Hypothalamus (tissue), 51 donors: Measurements from ENCODE around the gene APOL1.
"Not testable (repeated sequence)": the region's sequence is repeated elsewhere in the genome, so short reads cannot be mapped to it uniquely, and the experiment has no call there.

Experiments used
- DNase-seq, 51 donors: peaks; one replicate each; lab custom pipeline; 2025; lab: John Stamatoyannopoulos, UW

APOL1 gene

DNA sequence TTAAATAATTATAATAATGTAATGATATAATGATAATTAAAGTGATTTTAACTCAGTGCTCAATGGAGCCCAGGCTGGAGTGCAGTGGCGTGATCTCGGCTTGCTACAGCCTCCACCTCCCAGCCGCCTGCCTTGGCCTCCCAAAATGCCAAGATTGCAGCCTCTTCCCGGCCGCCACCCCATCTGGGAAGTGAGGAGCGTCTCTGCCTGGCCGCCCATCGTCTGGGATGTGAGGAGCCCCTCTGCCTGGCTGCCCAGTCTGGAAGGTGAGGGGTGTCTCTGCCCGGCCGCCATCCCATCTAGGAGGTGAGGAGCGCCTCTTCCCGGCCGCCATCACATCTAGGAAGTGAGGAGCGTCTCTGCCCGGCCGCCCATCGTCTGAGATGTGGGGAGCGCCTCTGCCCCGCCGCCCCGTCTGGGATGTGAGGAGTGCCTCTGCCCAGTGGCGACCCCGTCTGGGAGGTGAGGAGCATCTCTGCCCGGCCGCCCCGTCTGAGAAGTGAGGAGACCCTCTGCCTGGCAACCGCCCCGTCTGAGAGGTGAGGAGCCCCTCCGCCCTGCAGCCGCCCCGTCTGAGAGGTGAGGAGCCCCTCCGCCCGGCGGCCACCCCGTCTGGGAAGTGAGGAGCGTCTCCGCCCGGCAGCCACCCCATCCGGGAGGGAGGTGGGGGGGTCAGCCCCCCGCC is 37.6 kb downstream of the APOL1 start:
- not testable (repeated sequence) for DNase-seq

DNA sequence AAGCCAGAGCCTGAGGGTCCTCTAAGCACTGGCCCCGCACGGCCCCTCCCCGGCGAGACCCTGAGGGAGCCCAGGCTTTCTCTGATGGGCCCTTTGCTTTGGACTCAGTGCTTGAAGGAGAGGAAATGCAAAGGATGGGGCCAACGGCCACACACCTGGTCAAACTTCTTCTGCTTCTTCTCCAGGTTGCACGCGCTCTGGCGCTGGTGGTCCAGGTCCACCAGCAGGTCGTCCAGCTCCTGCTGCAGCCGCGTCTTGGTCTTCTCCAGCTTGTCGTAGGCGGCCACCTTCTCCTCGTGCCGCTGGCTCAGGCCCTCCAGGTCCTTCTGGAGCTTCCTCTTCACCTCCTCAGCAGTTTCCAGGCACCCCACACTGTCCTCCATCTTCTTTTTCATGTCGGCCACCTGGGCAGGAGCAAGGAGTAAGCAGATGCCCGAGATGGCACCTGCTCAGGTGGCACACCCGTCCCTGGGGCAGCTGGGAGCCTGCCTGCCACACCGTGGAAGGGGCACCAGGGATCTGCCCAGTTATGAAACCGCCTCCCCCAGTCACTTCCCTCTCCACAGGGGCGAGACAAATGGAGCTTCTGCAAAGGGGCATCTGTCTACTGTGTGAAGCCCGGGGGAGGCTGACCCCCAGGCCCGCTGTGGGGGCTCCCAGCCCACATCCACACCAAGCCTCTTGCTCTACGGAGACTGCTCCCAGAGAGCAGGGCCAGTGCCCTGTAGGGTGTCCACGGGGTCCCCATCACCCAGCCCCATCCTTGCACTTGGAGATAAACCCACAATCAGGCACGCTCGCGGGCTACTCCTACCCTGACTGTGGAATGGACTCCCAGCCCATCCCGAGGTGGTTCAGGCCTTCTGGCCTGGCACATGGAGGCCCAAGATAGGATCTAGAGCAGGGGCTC is 39.2 kb downstream of the APOL1 start:
- DNase-seq = no peak

DNA sequence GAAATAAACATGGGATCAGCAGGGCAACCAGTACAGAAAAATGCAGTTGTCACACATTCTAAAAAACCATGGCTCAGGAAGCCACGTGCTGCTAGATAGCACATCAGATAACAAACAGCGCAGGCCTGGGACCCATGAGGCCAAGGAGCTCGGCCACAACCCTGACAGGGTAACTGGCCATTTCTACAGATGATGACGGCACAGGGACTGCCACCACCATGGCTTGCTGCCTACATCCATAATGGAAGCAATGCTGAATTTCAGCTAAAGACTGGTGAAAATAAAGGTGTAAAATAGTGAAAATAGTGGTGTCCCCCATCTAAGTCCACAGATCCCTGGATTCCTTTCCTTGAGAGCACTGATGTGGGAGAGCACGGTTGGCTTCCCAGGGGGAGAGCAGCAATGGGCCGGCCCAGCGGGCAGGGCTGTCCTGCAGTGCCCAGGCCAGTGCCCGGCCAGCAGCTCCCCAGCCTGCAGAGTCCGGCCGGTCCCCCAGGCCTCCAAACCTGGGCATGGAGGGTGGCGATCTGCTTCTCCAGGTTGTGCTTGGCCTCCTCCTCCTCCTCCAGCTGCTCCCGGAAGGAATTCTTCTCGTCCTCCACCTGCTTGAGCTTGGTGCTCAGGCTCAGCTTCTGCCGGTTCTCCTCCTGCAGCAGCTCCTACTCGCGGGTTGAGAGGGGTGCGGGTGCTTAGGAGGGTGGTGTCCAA is 40.0 kb downstream of the APOL1 start:
- DNase-seq = no peak

DNA sequence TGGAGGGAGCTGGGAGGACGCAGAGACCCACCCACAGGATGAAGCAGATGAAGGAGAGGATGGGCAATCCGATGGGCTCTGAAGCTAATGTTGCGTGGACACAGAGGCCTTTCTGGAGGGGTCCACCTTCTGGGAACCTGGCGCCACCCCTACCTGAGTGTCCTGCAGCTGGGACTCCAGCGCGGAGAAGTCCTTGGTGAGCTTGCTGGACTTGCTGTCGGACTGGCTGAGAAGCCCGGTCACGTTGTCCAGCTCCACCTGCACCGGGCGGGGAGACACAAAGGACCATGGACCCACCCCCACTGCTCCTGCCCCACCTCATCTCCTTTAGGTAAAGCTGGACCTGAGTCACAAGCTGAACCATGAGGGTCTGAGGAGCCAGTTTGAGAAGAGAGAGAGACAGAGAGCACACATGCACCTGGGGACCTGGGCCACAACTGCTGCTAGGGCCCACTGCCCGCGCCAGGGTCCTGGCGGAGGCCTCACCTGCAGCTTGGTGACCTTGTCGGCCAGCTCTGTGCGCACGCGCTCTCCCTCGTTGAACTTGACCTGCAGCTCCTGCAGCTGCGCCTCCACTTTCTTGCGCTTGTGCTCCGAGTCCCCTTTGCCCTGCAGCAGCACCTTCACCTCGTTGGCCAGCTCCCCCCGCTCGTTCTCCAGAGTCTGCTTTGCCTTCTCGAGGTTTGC is 40.8 kb downstream of the APOL1 start:
- DNase-seq = no peak

DNA sequence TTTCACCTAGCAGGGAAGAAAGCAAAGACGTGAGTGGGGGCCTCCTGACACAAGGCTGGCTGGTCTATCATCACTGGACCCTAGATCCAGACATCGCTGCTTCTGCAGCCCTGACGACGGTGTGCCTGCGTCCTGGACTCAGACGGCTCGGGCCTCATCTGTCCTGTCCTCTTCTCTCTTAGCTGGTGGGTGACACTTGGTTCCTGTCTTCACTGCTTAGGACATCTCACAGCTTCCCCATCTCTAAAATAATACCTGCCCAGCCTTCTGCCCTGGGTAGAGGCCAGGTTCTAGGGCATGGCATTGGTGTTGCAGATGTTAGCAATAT is 41.3 kb downstream of the APOL1 start:
- no peak for DNase-seq

DNA sequence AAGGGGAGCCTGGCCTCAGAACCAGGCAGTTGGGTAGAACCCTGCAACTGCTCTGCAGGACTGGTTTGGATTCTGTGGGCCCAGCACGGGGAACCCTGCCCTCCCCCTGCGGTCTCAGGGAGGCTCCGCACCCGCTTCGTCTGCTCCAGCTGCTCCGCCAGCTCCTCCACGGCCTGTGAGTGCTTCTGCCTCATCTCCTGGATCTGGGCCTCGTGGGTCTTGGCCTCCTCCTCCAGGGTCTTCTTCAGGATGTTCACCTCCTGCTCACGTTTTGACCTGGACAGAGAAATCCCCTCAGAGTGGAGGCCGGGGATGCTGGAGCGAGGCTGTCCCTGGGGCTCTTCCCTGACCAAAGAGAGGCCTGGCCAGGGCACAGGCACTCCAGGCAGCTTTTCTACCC is 41.9 kb downstream of the APOL1 start:
- no peak for DNase-seq

DNA sequence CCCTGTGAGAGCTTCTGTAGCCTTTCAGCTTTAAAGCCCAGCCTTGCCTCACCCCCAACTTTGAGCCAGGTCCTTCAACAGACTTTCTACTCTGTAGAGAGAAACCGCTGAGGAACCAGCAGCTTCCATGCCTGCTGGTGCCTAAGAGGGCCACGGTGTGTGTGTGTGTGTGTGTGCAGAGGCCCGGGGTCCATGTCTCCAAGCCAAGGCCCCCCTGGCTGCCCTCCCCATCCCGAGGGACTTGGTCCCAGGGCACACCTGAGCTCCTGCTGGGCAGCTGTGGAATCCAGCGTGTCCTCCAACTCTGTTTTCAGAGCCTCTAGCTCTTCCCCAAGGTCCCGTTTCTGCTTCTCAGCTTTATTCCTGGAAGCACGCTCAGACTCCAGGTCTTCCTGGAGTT is 42.3 kb downstream of the APOL1 start:
- no peak for DNase-seq

DNA sequence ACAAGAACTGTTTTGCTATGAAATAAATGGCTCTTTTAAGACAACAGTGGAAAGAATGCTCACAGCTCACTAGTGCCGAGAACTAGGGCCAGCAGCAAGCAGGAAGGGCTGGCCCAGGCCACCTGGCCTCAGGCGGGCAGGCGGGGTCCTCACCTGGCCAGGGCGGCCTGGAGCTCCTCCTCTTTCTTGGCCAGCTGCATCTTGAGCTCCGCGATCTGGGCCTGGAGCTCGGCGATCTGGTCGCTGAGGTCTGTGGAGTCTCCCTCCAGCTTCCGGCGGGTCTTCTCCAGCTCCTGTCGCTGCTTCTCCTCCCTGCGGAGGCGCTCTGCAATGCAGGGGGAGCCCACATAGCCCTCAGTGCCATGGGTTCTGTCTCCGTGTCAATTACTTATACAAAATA is 43.8 kb downstream of the APOL1 start:
- no peak for DNase-seq

DNA sequence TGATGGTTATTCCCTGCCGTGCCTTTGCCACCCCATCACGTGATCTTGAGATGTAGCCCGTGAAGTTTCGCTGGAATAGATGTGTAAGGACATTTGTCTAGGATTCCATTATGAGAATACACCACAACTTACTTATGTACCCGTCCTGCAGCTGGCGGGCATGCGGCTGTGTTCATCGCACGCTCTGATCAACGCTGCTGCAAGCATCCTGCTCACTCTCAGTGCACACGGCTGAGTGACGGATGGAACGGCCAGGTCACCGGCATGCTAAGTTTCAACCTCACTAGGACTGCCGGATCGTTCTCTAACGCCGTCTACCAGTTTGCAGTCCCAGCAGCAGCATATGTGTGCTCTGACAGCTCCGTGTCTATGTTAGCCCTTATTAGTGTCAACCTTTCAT is 44.6 kb downstream of the APOL1 start:
- no peak for DNase-seq

DNA sequence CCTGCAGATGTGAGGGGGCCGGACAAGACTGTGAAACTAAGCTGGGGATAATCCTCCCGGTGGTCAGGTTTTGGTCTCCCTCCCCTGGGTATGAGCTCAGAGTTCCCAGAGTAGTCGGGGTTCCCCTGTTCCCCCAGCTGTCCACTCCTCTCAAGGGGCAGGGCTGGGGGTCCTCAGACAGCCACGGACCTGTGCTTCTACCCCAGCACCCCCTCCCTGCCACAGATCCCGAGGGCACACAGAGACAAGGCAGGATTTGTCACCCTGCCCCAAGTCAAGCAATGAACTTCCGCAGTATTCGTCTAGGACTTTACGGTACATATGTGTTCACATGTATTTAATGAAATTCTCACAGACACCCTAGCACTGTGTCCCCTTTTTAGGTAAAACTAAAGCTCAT is 45.2 kb downstream of the APOL1 start:
- no peak for DNase-seq

DNA sequence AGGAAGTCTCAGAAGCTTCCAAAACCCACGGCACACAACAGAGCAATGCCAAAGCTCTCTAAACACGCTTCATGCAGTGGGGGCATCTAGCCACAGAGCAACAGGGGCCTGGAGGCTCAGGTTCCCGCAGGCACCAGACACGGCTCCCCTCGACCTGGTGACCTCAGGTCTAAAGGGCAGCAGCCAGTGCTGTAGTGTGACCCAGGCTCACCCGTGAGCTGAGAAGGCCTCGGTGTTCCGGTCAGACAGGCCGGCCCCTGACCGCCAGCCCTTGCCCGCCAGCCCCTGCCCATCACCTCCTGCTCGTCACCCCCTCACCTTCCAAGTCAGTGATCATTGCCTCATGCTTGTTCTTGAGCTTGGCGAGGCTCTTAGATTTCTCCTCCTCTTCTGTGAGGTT is 45.7 kb downstream of the APOL1 start:
- DNase-seq = no peak

DNA sequence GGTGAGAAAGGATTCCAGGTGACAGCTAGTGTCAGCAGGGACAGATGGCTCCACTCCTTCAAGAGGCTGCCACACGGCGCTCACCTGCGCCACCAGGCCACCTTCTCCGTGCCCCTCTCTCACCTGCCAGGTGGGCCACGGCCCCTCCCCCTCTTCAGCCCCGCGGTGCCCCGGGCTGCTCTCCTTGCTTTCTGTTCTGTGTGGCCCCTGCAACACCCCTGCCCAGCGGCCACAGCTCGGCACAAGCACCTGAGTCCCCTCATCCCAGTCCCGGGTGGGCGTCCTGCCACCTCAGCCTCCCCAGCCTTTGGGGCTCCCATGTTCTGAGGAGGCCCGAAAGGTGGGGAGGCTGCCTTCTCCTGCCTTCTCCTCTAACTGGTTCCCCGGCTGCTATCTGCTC is 46.4 kb downstream of the APOL1 start:
- DNase-seq = no peak

DNA sequence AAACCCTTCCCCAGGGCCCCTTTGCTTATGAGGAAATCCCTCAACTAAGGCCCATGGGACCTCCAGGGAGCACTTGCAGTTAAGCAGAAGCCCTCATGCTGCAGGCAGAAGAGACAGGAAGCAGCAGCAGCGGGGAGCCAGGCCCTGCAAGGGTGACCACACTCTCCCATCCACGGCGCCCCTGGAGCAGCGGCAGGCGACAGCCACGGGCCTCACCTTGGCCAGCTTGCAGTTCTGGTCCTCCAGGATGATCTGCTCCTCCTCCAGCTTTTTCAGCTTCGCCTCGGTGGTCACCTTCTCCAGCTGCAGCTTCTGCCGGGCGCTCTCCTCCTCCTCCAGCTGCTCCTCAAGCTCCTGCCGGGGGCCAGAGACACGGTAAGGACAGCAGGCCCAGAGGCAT is 47.0 kb downstream of the APOL1 start:
- no peak for DNase-seq

DNA sequence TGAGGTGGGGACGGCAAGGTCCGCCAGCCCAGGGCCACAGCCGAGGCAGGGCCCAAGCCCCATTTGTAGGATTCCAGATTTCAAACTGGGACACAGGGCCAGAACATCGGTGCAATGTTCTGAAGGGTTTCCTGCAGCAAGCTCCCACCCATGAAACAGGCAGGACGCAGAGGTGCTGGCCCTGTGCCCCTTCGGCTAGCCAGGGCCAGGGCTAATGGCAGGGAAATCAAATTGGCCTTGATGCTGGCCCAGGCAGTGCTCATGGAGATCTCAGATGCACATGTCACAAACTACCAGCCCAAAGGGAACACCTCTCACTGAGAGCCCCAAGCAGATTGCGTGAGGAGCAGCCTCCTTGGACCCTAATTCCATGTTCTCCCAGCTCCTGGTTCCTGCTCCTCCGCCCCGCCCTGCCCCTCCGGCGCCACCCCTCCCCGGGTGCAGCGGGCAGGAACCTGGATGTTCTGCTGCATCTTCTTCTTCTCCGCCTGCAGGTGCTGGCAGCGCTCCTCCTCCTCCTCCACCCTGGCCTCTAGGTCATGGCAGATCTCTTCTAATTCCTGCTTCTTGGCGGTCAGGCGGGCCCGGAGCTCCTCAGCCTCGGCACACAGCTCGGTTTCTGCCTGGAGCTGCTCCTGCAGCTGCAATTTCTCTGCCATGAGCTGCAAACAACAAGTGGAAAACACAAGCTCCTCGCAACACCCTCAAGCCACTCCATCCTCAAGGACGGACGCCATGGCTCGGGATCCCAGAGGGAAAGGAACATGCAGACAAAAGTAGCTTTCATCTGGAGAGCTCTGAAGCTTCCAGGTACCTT is 47.7 kb downstream of the APOL1 start:
- DNase-seq = no peak

DNA sequence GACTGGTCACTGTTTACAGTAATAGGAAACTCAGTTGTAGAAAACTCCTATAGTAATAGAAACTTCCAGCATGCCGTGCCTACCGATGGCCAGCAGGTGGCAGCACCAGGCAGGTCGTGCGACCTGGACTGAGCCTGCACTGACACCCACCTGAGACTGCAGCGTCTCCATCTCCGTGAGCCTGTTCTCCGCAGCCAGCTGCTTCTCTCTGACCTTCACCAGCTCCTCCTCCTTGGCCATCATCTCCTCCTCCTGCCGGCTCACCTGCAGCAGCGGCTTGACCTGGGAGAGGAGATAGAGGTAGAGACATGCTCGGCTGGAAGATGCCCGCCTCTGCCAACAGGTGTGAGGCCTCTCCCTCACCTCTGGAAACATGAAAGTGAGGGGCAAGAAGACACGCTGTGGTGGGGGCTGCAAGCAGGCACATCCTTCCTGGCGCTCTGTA is 48.5 kb downstream of the APOL1 start:
- peak in 41 of 51 donors; percentile 12 to 78 (median 44) for DNase-seq

DNA sequence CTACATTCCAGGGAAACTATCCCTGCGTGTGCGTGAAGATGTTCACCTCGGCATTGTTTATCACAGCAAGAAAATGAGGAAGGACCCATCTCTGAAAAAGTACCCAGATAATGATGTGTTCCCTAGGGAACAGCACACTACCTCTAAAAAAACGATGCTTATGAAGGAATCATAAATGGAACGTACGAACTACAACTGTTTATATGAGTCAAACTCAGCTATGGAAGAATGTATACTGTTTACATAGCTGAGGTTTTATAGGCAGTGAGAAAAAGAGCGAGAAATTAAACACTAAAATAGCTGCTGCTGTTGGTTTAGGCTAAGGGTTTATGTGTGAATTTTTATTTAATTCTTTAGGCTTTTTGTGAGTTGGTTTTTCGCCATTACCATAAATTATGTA is 48.9 kb downstream of the APOL1 start:
- no peak for DNase-seq

DNA sequence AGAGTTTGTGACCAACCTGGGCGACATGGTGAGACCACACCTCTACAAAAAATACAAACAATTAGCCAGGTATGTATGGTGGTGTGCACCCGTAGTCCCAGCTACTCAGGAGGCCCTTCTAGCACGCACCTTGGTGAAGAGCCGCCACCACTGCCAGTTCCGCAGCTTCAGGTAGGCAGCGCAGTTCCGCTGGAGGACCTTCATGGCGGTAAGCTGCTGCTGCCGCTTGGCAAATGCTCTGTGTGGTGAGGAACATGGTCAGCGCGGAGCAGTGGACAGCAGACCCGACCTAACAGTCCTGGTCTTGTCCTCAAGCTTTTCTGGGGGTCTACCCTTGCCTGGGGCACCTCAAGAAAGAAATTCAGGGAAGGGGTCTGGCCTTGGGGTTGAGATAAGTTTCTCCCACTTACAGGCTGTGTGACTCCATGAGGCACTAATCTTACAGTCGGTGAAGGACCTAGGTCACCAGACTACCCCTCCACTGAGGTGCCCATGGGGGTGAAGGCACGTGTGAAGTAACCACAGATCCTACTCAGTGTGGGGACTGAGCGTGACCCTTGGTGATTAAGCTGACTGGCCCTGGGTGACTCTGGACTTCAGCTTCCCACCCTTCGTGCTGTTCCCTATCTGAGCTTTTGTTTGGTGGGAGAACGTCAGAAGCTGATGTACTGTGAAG is 49.6 kb downstream of the APOL1 start:
- no peak for DNase-seq

DNA sequence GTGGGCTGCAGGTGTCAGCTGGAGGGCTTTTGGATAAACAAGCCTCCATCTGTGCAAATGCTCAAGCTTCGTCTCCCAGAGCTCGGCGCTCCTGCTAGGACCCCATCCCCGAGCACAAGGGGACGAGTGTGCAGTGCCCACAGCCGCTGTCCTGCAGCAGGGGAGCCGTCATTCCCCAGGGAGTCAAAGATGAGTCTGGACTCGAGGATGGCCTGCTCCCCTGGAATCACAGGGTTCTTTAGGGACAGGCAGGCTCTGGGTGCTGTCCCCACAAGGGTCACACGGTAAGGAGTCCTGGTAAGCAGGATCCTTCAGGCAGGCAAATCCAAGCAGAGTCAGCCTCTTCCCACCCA is 50.2 kb downstream of the APOL1 start:
- no peak for DNase-seq

DNA sequence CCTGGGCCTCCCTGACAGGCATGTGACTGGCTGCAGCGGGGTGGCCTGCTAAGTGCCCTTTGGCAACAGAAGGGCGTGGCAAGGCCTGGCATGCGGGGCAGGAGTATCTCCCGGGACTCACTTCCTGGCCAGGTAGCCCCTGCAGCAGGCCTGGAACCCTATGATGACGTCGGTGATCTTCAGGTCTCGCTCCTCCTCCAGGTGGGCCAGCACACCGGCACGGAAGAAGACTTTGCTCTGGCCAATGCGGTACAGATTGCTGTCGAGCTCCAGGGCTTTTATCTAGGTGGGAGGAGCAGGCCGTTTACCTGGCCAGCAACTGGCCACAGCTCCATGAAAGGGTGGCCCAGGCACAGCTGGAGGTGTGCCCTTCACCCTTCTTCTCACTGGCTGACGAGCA is 50.9 kb downstream of the APOL1 start:
- DNase-seq = no peak

DNA sequence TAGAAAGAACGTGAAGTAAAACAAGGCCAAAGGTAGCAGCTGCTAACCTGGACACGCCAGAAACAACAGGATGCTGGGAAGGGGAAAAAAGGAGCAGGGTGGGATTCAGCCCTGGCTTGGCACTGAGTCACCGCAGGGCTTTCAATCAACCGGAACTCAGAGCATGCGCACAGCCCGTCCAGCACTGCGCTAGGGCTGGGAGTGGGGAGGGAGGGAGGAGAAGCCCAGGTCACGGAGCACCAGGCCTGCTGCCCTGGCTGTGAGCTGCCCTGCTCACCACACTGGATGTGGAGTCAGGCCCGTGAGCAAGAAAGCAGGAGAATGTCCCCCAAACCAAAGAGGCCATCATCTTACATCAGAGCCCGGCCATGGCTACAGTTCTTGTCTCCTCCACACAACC is 51.5 kb downstream of the APOL1 start:
- DNase-seq = no peak
